Colon (tissue), 2 donors: ENCODE results near the gene GON4L.
"Not testable (repeated sequence)": the region's sequence is repeated elsewhere in the genome, so short reads cannot be mapped to it uniquely, and the experiment has no call there.

Source experiments
- FAIRE-seq: peaks from 2 replicates; lab custom pipeline; 2012; peaks lifted over from hg19 to GRCh38; lab: Jason Lieb, UNC
- donor health status: control.
- donor health status: control.

GON4L gene

GRCh38 chr1:155813672-155814071, 43.3 kb downstream of the GON4L start:
- no peak for FAIRE-seq

- FAIRE-seq: no peak
Observed at GRCh38 chr1:155812878-155813277, 44.1 kb downstream of the GON4L start.

- no peak for FAIRE-seq
Observed at GRCh38 chr1:155809088-155809487, 47.9 kb downstream of the GON4L start.

GRCh38 chr1:155801149-155801548, 55.9 kb downstream of the GON4L start:
- FAIRE-seq: no peak

GRCh38 chr1:155795618-155796017, 61.4 kb downstream of the GON4L start:
- FAIRE-seq: not testable (repeated sequence)

- no peak for FAIRE-seq
Observed at GRCh38 chr1:155794605-155795245, 62.3 kb downstream of the GON4L start.

GRCh38 chr1:155793213-155793612, 63.8 kb downstream of the GON4L start:
- no peak for FAIRE-seq

GRCh38 chr1:155777582-155777981, 79.4 kb downstream of the GON4L start:
- no peak for FAIRE-seq

- FAIRE-seq: no peak
Observed at GRCh38 chr1:155776414-155776813, 80.6 kb downstream of the GON4L start.

GRCh38 chr1:155773221-155773620, 83.8 kb downstream of the GON4L start:
- FAIRE-seq: no peak

- no peak for FAIRE-seq
Observed at GRCh38 chr1:155769257-155769656, 87.8 kb downstream of the GON4L start.

- FAIRE-seq: not testable (repeated sequence)
Observed at GRCh38 chr1:155767399-155767989, 89.5 kb downstream of the GON4L start.

- FAIRE-seq: not testable (repeated sequence)
Observed at GRCh38 chr1:155763989-155764388, 93.0 kb downstream of the GON4L start.

GRCh38 chr1:155763090-155763815, 93.8 kb downstream of the GON4L start:
- FAIRE-seq: not testable (repeated sequence)

- FAIRE-seq: no peak
Observed at GRCh38 chr1:155761736-155762405, 95.1 kb downstream of the GON4L start.

GRCh38 chr1:155760751-155761475, 96.1 kb downstream of the GON4L start:
- FAIRE-seq: no peak

GRCh38 chr1:155759966-155760630, 96.9 kb downstream of the GON4L start:
- FAIRE-seq: no peak

GRCh38 chr1:155759017-155759416, 98.0 kb downstream of the GON4L start:
- not testable (repeated sequence) for FAIRE-seq

- FAIRE-seq: not testable (repeated sequence)
Observed at GRCh38 chr1:155748141-155748540, 108.9 kb downstream of the GON4L start.

- FAIRE-seq: not testable (repeated sequence)
Observed at GRCh38 chr1:155747586-155747985, 109.4 kb downstream of the GON4L start.
